ENCODE results near the gene MIA2.
"Not testable (repeated sequence)": the region's sequence is repeated elsewhere in the genome, so short reads cannot be mapped to it uniquely, and the experiment has no call there.

Gene MIA2

GRCh38 chr14:39272918-39273317 lies 39.2 kb downstream of the MIA2 start:
- TF ChIP-seq, protein P1, sequence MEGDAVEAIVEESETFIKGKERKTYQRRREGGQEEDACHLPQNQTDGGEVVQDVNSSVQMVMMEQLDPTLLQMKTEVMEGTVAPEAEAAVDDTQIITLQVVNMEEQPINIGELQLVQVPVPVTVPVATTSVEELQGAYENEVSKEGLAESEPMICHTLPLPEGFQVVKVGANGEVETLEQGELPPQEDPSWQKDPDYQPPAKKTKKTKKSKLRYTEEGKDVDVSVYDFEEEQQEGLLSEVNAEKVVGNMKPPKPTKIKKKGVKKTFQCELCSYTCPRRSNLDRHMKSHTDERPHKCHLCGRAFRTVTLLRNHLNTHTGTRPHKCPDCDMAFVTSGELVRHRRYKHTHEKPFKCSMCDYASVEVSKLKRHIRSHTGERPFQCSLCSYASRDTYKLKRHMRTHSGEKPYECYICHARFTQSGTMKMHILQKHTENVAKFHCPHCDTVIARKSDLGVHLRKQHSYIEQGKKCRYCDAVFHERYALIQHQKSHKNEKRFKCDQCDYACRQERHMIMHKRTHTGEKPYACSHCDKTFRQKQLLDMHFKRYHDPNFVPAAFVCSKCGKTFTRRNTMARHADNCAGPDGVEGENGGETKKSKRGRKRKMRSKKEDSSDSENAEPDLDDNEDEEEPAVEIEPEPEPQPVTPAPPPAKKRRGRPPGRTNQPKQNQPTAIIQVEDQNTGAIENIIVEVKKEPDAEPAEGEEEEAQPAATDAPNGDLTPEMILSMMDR (IDR thresholded peaks at IDR 0.05; ENCODE audit: extremely low read depth, insufficient read depth, missing control alignments) = no peak
- in situ Hi-C loops (cut with MboI; ENCODE audit: low pct_unique_long_range_greater_than_20kb, low sequenced_read_pairs, unreplicated experiment) = no loop called here
- DNase-seq (ENCODE audit: low spot score) = no peak

DNA sequence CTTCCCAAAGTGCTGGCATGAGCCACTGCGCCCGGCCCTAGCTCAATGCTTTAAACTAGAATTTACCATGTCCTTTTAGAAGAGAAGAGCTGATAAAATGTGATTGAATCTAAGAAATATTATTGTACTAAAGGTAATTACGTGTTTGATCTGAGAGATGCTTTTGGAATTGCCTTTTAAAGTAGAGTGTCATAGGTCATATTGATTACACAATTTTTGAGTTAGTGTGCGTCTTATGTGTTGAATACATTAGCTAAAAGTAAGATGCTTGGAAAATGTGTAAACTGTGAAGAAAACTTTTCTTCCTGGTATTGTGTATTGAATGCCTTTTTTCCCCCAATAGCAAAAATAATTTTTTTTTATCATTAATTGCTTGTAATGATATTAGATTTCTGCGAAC lies 41.7 kb downstream of the MIA2 start:
- TF ChIP-seq, protein P1 (IDR thresholded peaks at IDR 0.05; ENCODE audit: extremely low read depth, insufficient read depth, missing control alignments) = no peak
- no peak for DNase-seq (ENCODE audit: low spot score)
- in situ Hi-C loops (cut with MboI; ENCODE audit: low pct_unique_long_range_greater_than_20kb, low sequenced_read_pairs, unreplicated experiment) = no loop called here

- TF ChIP-seq, protein P1 (IDR thresholded peaks at IDR 0.05; ENCODE audit: extremely low read depth, insufficient read depth, missing control alignments) = no peak
- no peak for DNase-seq (ENCODE audit: low spot score)
- in situ Hi-C loops (cut with MboI; ENCODE audit: low pct_unique_long_range_greater_than_20kb, low sequenced_read_pairs, unreplicated experiment) = no loop called here
Observed at GRCh38 chr14:39276005-39276404, 42.3 kb downstream of the MIA2 start.

DNA sequence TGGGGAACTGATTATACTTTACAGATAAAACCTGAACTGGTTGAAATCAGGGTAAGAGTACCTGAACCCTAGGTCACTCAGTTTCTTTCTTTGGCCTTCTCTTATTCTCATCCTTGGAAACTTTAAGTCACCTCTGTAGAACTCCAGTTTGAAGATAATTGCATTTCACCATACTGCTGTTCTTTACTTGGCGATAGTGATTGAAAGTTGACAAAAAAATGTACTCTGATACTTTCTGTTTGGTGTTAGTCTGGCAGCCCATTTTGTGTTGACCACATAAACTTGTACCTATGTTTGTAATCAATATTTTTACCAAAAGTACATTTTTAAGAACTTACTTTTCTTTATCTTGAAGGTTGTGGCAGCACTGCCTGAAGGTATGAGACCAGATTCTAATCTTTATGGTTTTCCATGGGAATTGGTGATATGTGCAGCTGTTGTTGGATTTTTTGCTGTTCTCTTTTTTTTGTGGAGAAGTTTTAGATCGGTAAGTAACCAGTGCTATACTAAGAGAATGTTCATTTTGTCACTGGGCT lies 42.9 kb downstream of the MIA2 start:
- in situ Hi-C loops (cut with MboI; ENCODE audit: low pct_unique_long_range_greater_than_20kb, low sequenced_read_pairs, unreplicated experiment) = no loop called here

DNA sequence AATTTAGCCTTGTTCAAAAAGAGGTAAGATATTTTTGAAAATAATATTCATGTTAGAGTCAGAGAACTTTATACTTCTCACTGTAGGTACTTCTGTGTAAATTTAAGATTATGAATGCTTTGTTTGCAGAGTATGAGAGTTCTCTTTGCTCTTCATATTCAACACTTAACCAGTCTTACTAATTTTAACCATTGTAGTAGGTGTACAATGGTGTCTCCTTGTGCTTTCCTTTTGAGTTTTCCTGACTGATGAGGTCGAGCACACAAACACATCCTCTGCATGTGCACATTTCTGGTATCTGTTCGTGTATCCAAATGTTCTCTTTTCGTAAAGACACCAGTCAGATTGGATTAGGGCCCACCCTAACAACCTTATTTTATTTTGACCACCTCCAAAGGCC lies 45.8 kb downstream of the MIA2 start:
- in situ Hi-C loops (cut with MboI; ENCODE audit: low pct_unique_long_range_greater_than_20kb, low sequenced_read_pairs, unreplicated experiment) = no loop called here
- no peak for DNase-seq (ENCODE audit: low spot score)

More for the DNA sequence above, 42.9 kb downstream of the MIA2 start:
- DNase-seq (ENCODE audit: low spot score) = no peak
- TF ChIP-seq, protein P1 (IDR thresholded peaks at IDR 0.05; ENCODE audit: extremely low read depth, insufficient read depth, missing control alignments) = no peak

GRCh38 chr14:39280678-39281077 lies 47.0 kb downstream of the MIA2 start:
- in situ Hi-C loops (cut with MboI; ENCODE audit: low pct_unique_long_range_greater_than_20kb, low sequenced_read_pairs, unreplicated experiment) = not testable (repeated sequence)

More for the DNA sequence above, 45.8 kb downstream of the MIA2 start:
- TF ChIP-seq, protein P1 (IDR thresholded peaks at IDR 0.05; ENCODE audit: extremely low read depth, insufficient read depth, missing control alignments) = no peak

DNA sequence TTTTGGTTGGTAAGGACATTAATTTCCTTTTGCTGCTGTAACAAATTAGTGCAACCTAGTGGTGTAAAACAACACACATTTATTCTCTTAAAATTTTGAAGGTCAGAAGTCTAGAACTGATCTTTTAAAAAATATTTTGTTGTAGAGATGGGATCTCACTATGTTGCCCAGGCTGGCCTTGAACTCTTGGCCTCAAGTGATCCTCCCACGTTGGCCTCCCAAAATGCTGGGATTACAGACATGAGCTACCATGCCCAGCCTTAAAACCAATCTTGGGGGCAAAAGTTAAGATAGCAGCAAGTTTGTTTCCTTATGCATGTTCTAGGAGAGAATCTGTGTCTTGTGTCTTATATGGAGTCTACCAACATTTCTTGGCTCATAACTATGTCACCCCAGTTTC lies 55.8 kb downstream of the MIA2 start:
- DNase-seq (ENCODE audit: low spot score) = no peak
- TF ChIP-seq, protein P1 (IDR thresholded peaks at IDR 0.05; ENCODE audit: extremely low read depth, insufficient read depth, missing control alignments) = no peak
- in situ Hi-C loops (cut with MboI; ENCODE audit: low pct_unique_long_range_greater_than_20kb, low sequenced_read_pairs, unreplicated experiment) = no loop called here

More at GRCh38 chr14:39280678-39281077, 47.0 kb downstream of the MIA2 start:
- not testable (repeated sequence) for DNase-seq (ENCODE audit: low spot score)
